Parathyroid adenoma (tissue), 2 donors: ENCODE measurements around the gene RBM34.
"Not testable (repeated sequence)": the region's sequence is repeated elsewhere in the genome, so short reads cannot be mapped to it uniquely, and the experiment has no call there.

ENCODE experiments used
- H2AFZ ChIP-seq: fragments of 300-600 bp; sonication (generic); one replicate; pipeline ENCODE4 v1.7.0; 2017; ENCODE audit warnings: antibody characterized with exemption, mild to moderate bottlenecking
- H3K27ac ChIP-seq: fragments of 300-600 bp; sonication (generic); one replicate; pipeline ENCODE4 v1.7.0; 2017
- H3K27me3 ChIP-seq: fragments of 300-600 bp; sonication (generic); one replicate; pipeline ENCODE4 v1.7.0; 2017; ENCODE audit warnings: low read length; ENCODE audit not compliant: control insufficient read depth, insufficient read depth
- H3K36me3 ChIP-seq: fragments of 300-600 bp; sonication (generic); one replicate; pipeline ENCODE4 v1.7.0; 2017; ENCODE audit warnings: low read length; ENCODE audit not compliant: control insufficient read depth, insufficient read depth
- H3K4me1 ChIP-seq: fragments of 300-600 bp; sonication (generic); one replicate; pipeline ENCODE4 v1.7.0; 2017; ENCODE audit warnings: control low read depth
- H3K4me2 ChIP-seq: fragments of 300-600 bp; sonication (generic); one replicate; pipeline ENCODE4 v1.7.0; 2017; ENCODE audit warnings: low read length
- H3K4me3 ChIP-seq: fragments of 300-600 bp; sonication (generic); one replicate; pipeline ENCODE4 v1.7.0; 2017; ENCODE audit warnings: low read depth, low read length
- H3K79me2 ChIP-seq: fragments of 300-600 bp; sonication (generic); one replicate; pipeline ENCODE4 v1.7.0; 2017; ENCODE audit warnings: control low read depth
- H3K9ac ChIP-seq: fragments of 300-600 bp; sonication (generic); one replicate; pipeline ENCODE4 v1.7.0; 2017; ENCODE audit warnings: mild to moderate bottlenecking
- H3K9me3 ChIP-seq: fragments of 300-600 bp; sonication (generic); one replicate; pipeline ENCODE4 v1.7.0; 2017; ENCODE audit warnings: low read length; ENCODE audit not compliant: control insufficient read depth
- TF ChIP-seq, protein P1 (sequence below): fragments of 300-600 bp; sonication (generic); IDR thresholded peaks from one replicate; pipeline ENCODE4 v1.7.0; 2017; ENCODE audit warnings: antibody characterized with exemption, mild to moderate bottlenecking
- donor health status: primary hyperparathyroidism.

Gene RBM34

GRCh38 chr1:235161685-235162327, 756 bp upstream of the RBM34 start:
- Histone ChIP-seq H3K4me3 (peak overlapping the region; percentile 90), H3K36me3 (no peaks in the 10 kb centered on the region), H3K9me3 (no peaks in the 10 kb centered on the region), H2AFZ (peak overlapping the region; percentile 93), H3K79me2 (no peaks in the 10 kb centered on the region), H3K4me2 (peak overlapping the region; percentile 72), H3K9ac (peak overlapping the region; percentile 28), H3K27ac (peak overlapping the region; percentile 87), H3K4me1 (no peaks in the 10 kb centered on the region), H3K27me3 (no peaks in the 10 kb centered on the region)
- TF ChIP-seq, protein P1, sequence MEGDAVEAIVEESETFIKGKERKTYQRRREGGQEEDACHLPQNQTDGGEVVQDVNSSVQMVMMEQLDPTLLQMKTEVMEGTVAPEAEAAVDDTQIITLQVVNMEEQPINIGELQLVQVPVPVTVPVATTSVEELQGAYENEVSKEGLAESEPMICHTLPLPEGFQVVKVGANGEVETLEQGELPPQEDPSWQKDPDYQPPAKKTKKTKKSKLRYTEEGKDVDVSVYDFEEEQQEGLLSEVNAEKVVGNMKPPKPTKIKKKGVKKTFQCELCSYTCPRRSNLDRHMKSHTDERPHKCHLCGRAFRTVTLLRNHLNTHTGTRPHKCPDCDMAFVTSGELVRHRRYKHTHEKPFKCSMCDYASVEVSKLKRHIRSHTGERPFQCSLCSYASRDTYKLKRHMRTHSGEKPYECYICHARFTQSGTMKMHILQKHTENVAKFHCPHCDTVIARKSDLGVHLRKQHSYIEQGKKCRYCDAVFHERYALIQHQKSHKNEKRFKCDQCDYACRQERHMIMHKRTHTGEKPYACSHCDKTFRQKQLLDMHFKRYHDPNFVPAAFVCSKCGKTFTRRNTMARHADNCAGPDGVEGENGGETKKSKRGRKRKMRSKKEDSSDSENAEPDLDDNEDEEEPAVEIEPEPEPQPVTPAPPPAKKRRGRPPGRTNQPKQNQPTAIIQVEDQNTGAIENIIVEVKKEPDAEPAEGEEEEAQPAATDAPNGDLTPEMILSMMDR = no peak

GRCh38 chr1:235160383-235160956, 580 bp downstream of the RBM34 start:
- Histone ChIP-seq H3K9me3 (no peaks in the 10 kb centered on the region), H3K27me3 (no peaks in the 10 kb centered on the region), H3K9ac (peak overlapping the region; percentile 63), H3K4me3 (peak overlapping the region; percentile 90), H3K36me3 (no peaks in the 10 kb centered on the region), H3K79me2 (no peaks in the 10 kb centered on the region), H2AFZ (peak overlapping the region; percentile 93), H3K4me2 (peak overlapping the region; percentile 72), H3K27ac (peak overlapping the region; percentile 87), H3K4me1 (no peaks in the 10 kb centered on the region)
- TF ChIP-seq, protein P1 = no peak

DNA sequence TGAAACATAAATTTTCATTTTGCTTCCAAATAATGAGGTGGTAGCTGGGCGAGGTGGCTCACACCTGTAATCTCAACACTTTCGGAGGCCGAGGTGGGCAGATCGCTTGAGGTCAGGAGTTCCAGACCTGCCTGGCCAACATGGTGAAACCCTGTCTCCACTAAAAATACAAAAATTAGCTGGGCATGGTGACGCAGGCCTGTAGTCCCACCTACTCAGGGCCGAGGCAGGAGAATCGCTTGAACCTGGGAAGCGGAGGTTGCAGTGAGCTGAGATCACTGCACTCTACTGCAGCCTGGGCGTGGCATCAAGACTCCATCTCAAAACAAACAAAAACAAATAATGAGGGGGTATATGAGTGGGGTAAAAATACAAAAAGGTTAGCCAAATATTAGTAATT, 1.1 kb downstream of the RBM34 start:
- not testable (repeated sequence) for H2AFZ ChIP-seq, H3K36me3 ChIP-seq, H3K79me2 ChIP-seq, H3K9me3 ChIP-seq, H3K27me3 ChIP-seq, H3K9ac ChIP-seq, H3K27ac ChIP-seq, H3K4me1 ChIP-seq
- Histone ChIP-seq H3K4me3 (peak overlapping the region; percentile 90), H3K4me2 (peak overlapping the region; percentile 72)

DNA sequence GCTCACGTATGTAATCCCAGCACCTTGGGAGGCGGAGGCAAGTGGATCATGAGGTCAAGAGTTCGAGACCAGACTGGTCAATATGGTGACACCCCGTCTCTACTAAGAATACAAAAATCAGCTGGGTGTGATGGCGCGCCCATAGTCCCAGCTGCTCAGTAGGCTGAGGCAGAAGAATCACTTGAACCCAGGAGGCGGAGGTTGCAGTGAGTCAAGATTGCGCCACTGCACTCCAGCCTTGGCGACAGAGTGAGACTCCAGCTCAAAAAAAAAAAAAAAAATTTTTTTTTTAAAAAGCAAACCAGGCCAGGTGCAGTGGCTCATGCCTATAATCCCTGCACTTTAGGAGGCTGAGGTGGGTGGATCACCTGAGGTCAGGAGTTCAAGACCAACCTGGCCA, 1.8 kb downstream of the RBM34 start:
- H3K27me3 ChIP-seq, H3K9me3 ChIP-seq, H3K36me3 ChIP-seq, H3K4me3 ChIP-seq, H3K4me2 ChIP-seq, H3K27ac ChIP-seq, H3K9ac ChIP-seq, H3K79me2 ChIP-seq, H3K4me1 ChIP-seq, H2AFZ ChIP-seq: not testable (repeated sequence)

GRCh38 chr1:235158680-235159079, 2.4 kb downstream of the RBM34 start:
- H3K4me1 ChIP-seq = no peaks in the 10 kb centered on the region
- TF ChIP-seq, protein P1 = no peak
- no peak overlapping the region for H3K4me2 ChIP-seq
- H3K27ac ChIP-seq = no peak overlapping the region
- no peak overlapping the region for H3K9ac ChIP-seq
- H3K4me3 ChIP-seq = no peak overlapping the region
- H2AFZ ChIP-seq = no peak overlapping the region
- no peaks in the 10 kb centered on the region for H3K27me3 ChIP-seq
- H3K36me3 ChIP-seq = no peaks in the 10 kb centered on the region
- H3K9me3 ChIP-seq = no peaks in the 10 kb centered on the region
- H3K79me2 ChIP-seq = no peaks in the 10 kb centered on the region
